PC-3 (cell line): ENCODE data around the gene DBF4B. TPM values are rescaled to one million over a fixed set of nuclear protein-coding genes. Genes with fewer than 3 reads are reported as not detected.

Experiments used
- ATAC-seq: fragments of 200-7000 bp; cut with Tn5 transposase; 2 replicates; pipeline ENCODE4 v1.9.1; 2020; ENCODE audit warnings: mild to moderate bottlenecking, moderate library complexity
- BruUV-seq: library from RNA; stranded (reverse); fragments of 400-500 nt; replicated peaks from 2 replicates; lab custom pipeline; 2021; lab: Mats Ljungman, UMichigan
- CTCF ChIA-PET: fragments of 300-600 bp; sonication (Branson Sonifier 250); formaldehyde crosslinking; loops from one replicate; lab custom pipeline; 2022; ENCODE audit warnings: antibody characterized with exemption; lab: Charles Lee
- POLR2A ChIA-PET: fragments of 300-600 bp; sonication (Branson Sonifier 250); formaldehyde crosslinking; loops from one replicate; lab custom pipeline; 2022; ENCODE audit warnings: antibody characterized with exemption; ENCODE audit not compliant: unreplicated experiment; lab: Charles Lee
- DNase-seq: peaks from one replicate; pipeline ENCODE4 v3.0.0-alpha.2; 2015
- H2AFZ ChIP-seq: fragments of 300-600 bp; sonication (generic); 2 replicates; pipeline ENCODE4 v1.6.0; 2016; ENCODE audit warnings: antibody characterized with exemption, low read length
- H3F3A ChIP-seq: fragments of 300-600 bp; sonication (generic); one replicate; pipeline ENCODE4 v1.6.0; 2017; ENCODE audit warnings: antibody characterized with exemption, low read length, control low read depth, mild to moderate bottlenecking; ENCODE audit not compliant: unreplicated experiment
- H3K27ac ChIP-seq: fragments of 300-600 bp; sonication (generic); 2 replicates; pipeline ENCODE4 v1.5.1; 2016; ENCODE audit warnings: mild to moderate bottlenecking, low read length
- H3K27me3 ChIP-seq: fragments of 300-600 bp; sonication (generic); 2 replicates; pipeline ENCODE4 v1.6.1; 2016; ENCODE audit warnings: low read length, mixed read lengths
- H3K36me3 ChIP-seq: fragments of 300-600 bp; sonication (generic); 2 replicates; pipeline ENCODE4 v1.6.1; 2016; ENCODE audit warnings: low read depth, mixed run types, low read length, mixed read lengths
- H3K4me1 ChIP-seq: fragments of 300-600 bp; sonication (generic); 2 replicates; pipeline ENCODE4 v1.5.1; 2016; ENCODE audit warnings: low read length; ENCODE audit not compliant: insufficient read depth
- H3K4me2 ChIP-seq: fragments of 300-600 bp; sonication (generic); 2 replicates; pipeline ENCODE4 v1.6.0; 2016; ENCODE audit warnings: low read length
- H3K4me3 ChIP-seq: fragments of 300-600 bp; sonication (generic); 2 replicates; pipeline ENCODE4 v1.5.1; 2016; ENCODE audit warnings: mild to moderate bottlenecking, low read length, mixed read lengths
- H3K79me2 ChIP-seq: fragments of 300-600 bp; sonication (generic); 2 replicates; pipeline ENCODE4 v1.6.1; 2017; ENCODE audit warnings: low read length, mixed read lengths
- H3K9ac ChIP-seq: fragments of 300-600 bp; sonication (generic); 2 replicates; pipeline ENCODE4 v1.6.0; 2016; ENCODE audit warnings: mild to moderate bottlenecking, low read length
- H3K9me2 ChIP-seq: fragments of 300-600 bp; sonication (generic); replicated peaks from 2 replicates; pipeline ENCODE4 v1.6.1; 2016; ENCODE audit warnings: mixed run types, low read length, mixed read lengths
- H3K9me3 ChIP-seq: fragments of 300-600 bp; sonication (generic); 2 replicates; pipeline ENCODE4 v1.6.1; 2016; ENCODE audit warnings: low read length, mixed read lengths
- H4K20me1 ChIP-seq: fragments of 300-600 bp; sonication (generic); 2 replicates; pipeline ENCODE4 v1.6.1; 2016; ENCODE audit warnings: low read length, mixed read lengths
- CTCF ChIP-seq: fragments of 300-600 bp; sonication (generic); conservative IDR thresholded peaks from 2 replicates; pipeline ENCODE4 v1.5.1; 2017; ENCODE audit warnings: antibody characterized with exemption, low read depth, mild to moderate bottlenecking, low read length
- EZH2 ChIP-seq: fragments of 300-600 bp; sonication (generic); IDR thresholded peaks from one replicate; pipeline ENCODE4 v1.6.1; 2017; ENCODE audit warnings: antibody characterized with exemption, mild to moderate bottlenecking, low read length; ENCODE audit not compliant: unreplicated experiment
- EZH2phosphoT487 ChIP-seq: fragments of 300-600 bp; sonication (generic); IDR thresholded peaks from 2 replicates; pipeline ENCODE4 v1.6.1; 2018; ENCODE audit warnings: mild to moderate bottlenecking, antibody characterized with exemption, low read length, borderline replicate concordance
- intact Hi-C: fragments of 100-400 bp; cut with micrococcal nuclease; formaldehyde crosslinking; loops from 2 replicates; pipeline ENCODE4 v1.9.0; 2023
- total RNA-seq: library from RNA; depleted of rRNA; stranded (reverse); fragments of >200 nt; gene quantifications from 2 replicates; pipeline ENCODE4 v1.2.3, GENCODE V29; 2014

The DBF4B gene
- total RNA-seq, 1 experiment from 2014 or later, result 17.9 TPM

GRCh38 chr17:44747566-44747965 is 39.1 kb downstream of the DBF4B start:
- H3K27ac ChIP-seq, result no peak overlapping the region
- intact Hi-C loops, result no loop called here
- ChIA-PET CTCF (no interaction called here), POLR2A (no interaction called here)
- H3K79me2 ChIP-seq, result no peaks in the 10 kb centered on the region
- H3K4me3 ChIP-seq, result no peak overlapping the region
- H4K20me1 ChIP-seq, result no peaks in the 10 kb centered on the region
- DNase-seq, result no peak
- TF ChIP-seq EZH2phosphoT487 (no peak), EZH2 (no peak), CTCF (no peak)
- H3K9ac ChIP-seq, result no peak overlapping the region
- no peaks in the 10 kb centered on the region for H3K9me3 ChIP-seq
- no peak overlapping the region for H3K4me2 ChIP-seq
- no peaks in the 10 kb centered on the region for H3F3A ChIP-seq
- H3K27me3 ChIP-seq, result no peaks in the 10 kb centered on the region
- H3K36me3 ChIP-seq, result peaks cover 26% of the 10 kb centered on the region; the same call in 1 of the 2 replicates
- H3K4me1 ChIP-seq, result no peaks in the 10 kb centered on the region
- H2AFZ ChIP-seq, result no peak overlapping the region
- no TSS peak for BruUV-seq
- no peak for ATAC-seq
- no peaks in the 10 kb centered on the region for H3K9me2 ChIP-seq

GRCh38 chr17:44749076-44749979 is 40.9 kb downstream of the DBF4B start:
- no peak for DNase-seq
- no peaks in the 10 kb centered on the region for H4K20me1 ChIP-seq
- H3K9ac ChIP-seq, result no peak overlapping the region
- H3K27ac ChIP-seq, result no peak overlapping the region
- no peak overlapping the region for H3K4me3 ChIP-seq
- peaks cover 26% of the 10 kb centered on the region; the same call in 1 of the 2 replicates for H3K36me3 ChIP-seq
- no peak overlapping the region for H2AFZ ChIP-seq
- intact Hi-C loops, result no loop called here
- ATAC-seq, result no peak
- no peaks in the 10 kb centered on the region for H3K9me2 ChIP-seq
- no peak overlapping the region for H3K4me2 ChIP-seq
- H3K79me2 ChIP-seq, result no peaks in the 10 kb centered on the region
- ChIA-PET POLR2A (no interaction called here), CTCF (no interaction called here)
- H3F3A ChIP-seq, result no peaks in the 10 kb centered on the region
- TF ChIP-seq CTCF (no peak), EZH2 (no peak), EZH2phosphoT487 (no peak)
- H3K9me3 ChIP-seq, result no peaks in the 10 kb centered on the region
- no peaks in the 10 kb centered on the region for H3K4me1 ChIP-seq
- no TSS peak for BruUV-seq
- H3K27me3 ChIP-seq, result no peaks in the 10 kb centered on the region

GRCh38 chr17:44749980-44750318 is 41.5 kb downstream of the DBF4B start:
- Histone ChIP-seq H3K9ac (no peak overlapping the region), H3K9me3 (no peaks in the 10 kb centered on the region), H4K20me1 (no peaks in the 10 kb centered on the region), H3K36me3 (peaks cover 26% of the 10 kb centered on the region; the same call in 1 of the 2 replicates), H3K27ac (no peak overlapping the region), H3F3A (no peaks in the 10 kb centered on the region), H3K27me3 (no peaks in the 10 kb centered on the region), H3K79me2 (no peaks in the 10 kb centered on the region), H3K4me3 (no peak overlapping the region), H3K4me2 (no peak overlapping the region), H3K4me1 (no peaks in the 10 kb centered on the region), H3K9me2 (no peaks in the 10 kb centered on the region), H2AFZ (no peak overlapping the region)
- no peak for ATAC-seq
- POLR2A ChIA-PET, result no interaction called here
- CTCF ChIA-PET, result no interaction called here
- TF ChIP-seq EZH2 (no peak), CTCF (no peak), EZH2phosphoT487 (no peak)
- intact Hi-C loops, result no loop called here
- DNase-seq, result no peak
- BruUV-seq, result no TSS peak
